Measurements from ENCODE around the gene TAS2R19.

TAS2R19 gene

DNA sequence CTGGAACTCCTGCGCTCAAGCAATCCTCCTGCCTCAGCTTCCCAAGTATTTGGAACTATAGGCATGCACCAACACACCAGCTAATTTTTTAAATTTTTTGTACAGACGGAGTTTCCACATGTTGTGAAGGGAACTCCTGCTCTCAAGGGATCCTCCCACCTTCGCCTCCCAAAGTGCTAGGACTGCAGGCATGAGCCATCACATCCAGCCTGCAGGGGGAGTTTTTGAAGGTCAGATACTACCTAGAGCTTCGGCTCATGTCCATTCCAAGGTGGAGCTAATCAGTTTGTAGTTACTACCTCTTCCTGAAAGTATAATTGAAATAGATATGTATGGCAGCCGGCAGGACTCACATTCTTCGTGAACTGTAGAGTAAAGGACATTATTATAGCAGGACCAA lies 3.7 kb upstream of the TAS2R19 start:
- ATAC-seq, result no peak
- no peak for TF ChIP-seq SNAI2 (CRISPR knock-in tag; IDR thresholded peaks at IDR 0.05)
- TF ChIP-seq CSDC2 (CRISPR knock-in tag; IDR thresholded peaks at IDR 0.05), result no peak
- TF ChIP-seq PPARA (CRISPR knock-in tag; IDR thresholded peaks at IDR 0.05; ENCODE audit: borderline replicate concordance), result no peak
- no peak for TF ChIP-seq TOX (CRISPR knock-in tag; IDR thresholded peaks at IDR 0.05; ENCODE audit: borderline replicate concordance)
- TF ChIP-seq ZNF70 (CRISPR knock-in tag; IDR thresholded peaks at IDR 0.05), result no peak
- no peak for TF ChIP-seq ZFP3 (CRISPR knock-in tag; IDR thresholded peaks at IDR 0.05)
- TF ChIP-seq ZNF565 (CRISPR knock-in tag; conservative IDR thresholded peaks at IDR 0.05; ENCODE audit: low read depth), result no peak
- no peak for TF ChIP-seq ESRRG (CRISPR knock-in tag; IDR thresholded peaks at IDR 0.05)
- no peak for TF ChIP-seq GLIS3 (CRISPR knock-in tag; IDR thresholded peaks at IDR 0.05)

GRCh38 chr12:11023387-11023786 lies 967 bp upstream of the TAS2R19 start:
- ATAC-seq, result no peak
- no peak for TF ChIP-seq ZNF70 (CRISPR knock-in tag; IDR thresholded peaks at IDR 0.05)
- TF ChIP-seq TCF4 (CRISPR knock-in tag; IDR thresholded peaks at IDR 0.05; ENCODE audit: borderline replicate concordance), result no peak
- TF ChIP-seq ESRRG (CRISPR knock-in tag; IDR thresholded peaks at IDR 0.05), result no peak
- no peak for TF ChIP-seq ZFP30 (CRISPR knock-in tag; IDR thresholded peaks at IDR 0.05)
- no peak for TF ChIP-seq ARNTL (CRISPR knock-in tag; IDR thresholded peaks at IDR 0.05; ENCODE audit: borderline replicate concordance, low read depth)
- no peak for TF ChIP-seq TSHZ2 (CRISPR knock-in tag; IDR thresholded peaks at IDR 0.05)
- no peak for TF ChIP-seq RARB (CRISPR knock-in tag; IDR thresholded peaks at IDR 0.05)
- TF ChIP-seq ZFP3 (CRISPR knock-in tag; IDR thresholded peaks at IDR 0.05), result no peak
- TF ChIP-seq ISL1 (CRISPR knock-in tag; IDR thresholded peaks at IDR 0.05), result no peak
- TF ChIP-seq BACH2 (CRISPR knock-in tag; IDR thresholded peaks at IDR 0.05; ENCODE audit: borderline replicate concordance), result no peak
- TF ChIP-seq ZC3H10 (CRISPR knock-in tag; IDR thresholded peaks at IDR 0.05), result no peak
- TF ChIP-seq CREB5 (CRISPR knock-in tag; IDR thresholded peaks at IDR 0.05; ENCODE audit: low read depth), result no peak
- TF ChIP-seq POU6F1 (CRISPR knock-in tag; IDR thresholded peaks at IDR 0.05; ENCODE audit: borderline replicate concordance, low read depth), result no peak

DNA sequence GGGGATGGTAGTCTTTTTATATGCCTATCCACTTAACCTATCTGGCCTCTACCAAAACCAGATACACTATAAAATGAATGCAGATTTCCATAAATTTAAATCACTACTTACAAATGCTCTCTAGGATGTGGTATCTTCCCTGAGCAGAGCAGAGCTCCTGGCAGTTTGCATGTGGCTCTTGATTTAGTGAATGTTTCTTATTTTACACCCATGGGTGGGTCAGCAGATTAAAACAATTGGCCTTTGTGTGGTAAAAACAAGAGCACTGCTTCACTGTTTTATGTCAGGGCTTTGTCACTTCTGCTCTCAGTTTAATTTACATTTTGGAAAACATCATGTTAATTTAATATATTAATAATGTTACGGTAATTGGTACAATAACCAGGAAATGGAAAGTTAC lies 5.5 kb downstream of the TAS2R19 start:
- TF ChIP-seq, protein P1, sequence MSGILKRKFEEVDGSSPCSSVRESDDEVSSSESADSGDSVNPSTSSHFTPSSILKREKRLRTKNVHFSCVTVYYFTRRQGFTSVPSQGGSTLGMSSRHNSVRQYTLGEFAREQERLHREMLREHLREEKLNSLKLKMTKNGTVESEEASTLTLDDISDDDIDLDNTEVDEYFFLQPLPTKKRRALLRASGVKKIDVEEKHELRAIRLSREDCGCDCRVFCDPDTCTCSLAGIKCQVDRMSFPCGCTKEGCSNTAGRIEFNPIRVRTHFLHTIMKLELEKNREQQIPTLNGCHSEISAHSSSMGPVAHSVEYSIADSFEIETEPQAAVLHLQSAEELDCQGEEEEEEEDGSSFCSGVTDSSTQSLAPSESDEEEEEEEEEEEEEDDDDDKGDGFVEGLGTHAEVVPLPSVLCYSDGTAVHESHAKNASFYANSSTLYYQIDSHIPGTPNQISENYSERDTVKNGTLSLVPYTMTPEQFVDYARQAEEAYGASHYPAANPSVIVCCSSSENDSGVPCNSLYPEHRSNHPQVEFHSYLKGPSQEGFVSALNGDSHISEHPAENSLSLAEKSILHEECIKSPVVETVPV (CRISPR knock-in tag; IDR thresholded peaks at IDR 0.05), result no peak
- no peak for TF ChIP-seq CREB5 (CRISPR knock-in tag; IDR thresholded peaks at IDR 0.05; ENCODE audit: low read depth)
- ATAC-seq, result no peak

GRCh38 chr12:11015775-11016430 lies 6.5 kb downstream of the TAS2R19 start:
- TF ChIP-seq CREB5 (CRISPR knock-in tag; IDR thresholded peaks at IDR 0.05; ENCODE audit: low read depth) (no peak), GLIS3 (CRISPR knock-in tag; IDR thresholded peaks at IDR 0.05) (no peak), BACH2 (CRISPR knock-in tag; IDR thresholded peaks at IDR 0.05; ENCODE audit: borderline replicate concordance) (no peak), TCF4 (CRISPR knock-in tag; IDR thresholded peaks at IDR 0.05; ENCODE audit: borderline replicate concordance) (no peak), ESRRG (CRISPR knock-in tag; IDR thresholded peaks at IDR 0.05) (no peak)
- TF ChIP-seq, protein P1 (CRISPR knock-in tag; IDR thresholded peaks at IDR 0.05), result no peak
- no peak for ATAC-seq

Data from SK-N-SH treated with all-trans-retinoic acid at 6 μM for 48 hours (cell line).